Measurements from ENCODE around the gene PITX1. TPM values are rescaled to one million over a fixed set of nuclear protein-coding genes. Genes with fewer than 3 reads are reported as not detected.
"Not testable (repeated sequence)": the region's sequence is repeated elsewhere in the genome, so short reads cannot be mapped to it uniquely, and the experiment has no call there.

The PITX1 gene
- 60.2 and 66.1 TPM in 2 replicates for total RNA-seq (2014; rRNA removed; shearing (Covaris generic))

- DNase-seq (ENCODE audit: low spot score), result no peak
- in situ Hi-C loops (cut with HindIII; ENCODE audit: low sequenced_read_pairs), result no loop called here
Observed at GRCh38 chr5:135033901-135034235, at the start of gene PITX1. TSS of gene PITX1 (minus strand) at chr5:135034228. CDS start at chr5:135033881, 347 bp downstream.

GRCh38 chr5:135083334-135083733, 49.3 kb upstream of the PITX1 start:
- DNase-seq (ENCODE audit: low spot score); in situ Hi-C loops (cut with HindIII; ENCODE audit: low sequenced_read_pairs): not testable (repeated sequence)

GRCh38 chr5:135081240-135081639, 47.2 kb upstream of the PITX1 start:
- in situ Hi-C loops (cut with HindIII; ENCODE audit: low sequenced_read_pairs), result no loop called here
- DNase-seq (ENCODE audit: low spot score), result no peak

- DNase-seq (ENCODE audit: low spot score), result no peak
- in situ Hi-C loops (cut with HindIII; ENCODE audit: low sequenced_read_pairs), result no loop called here
Observed at GRCh38 chr5:135079760-135080159, 45.7 kb upstream of the PITX1 start.

GRCh38 chr5:135079099-135079681, 45.2 kb upstream of the PITX1 start:
- no peak for DNase-seq (ENCODE audit: low spot score)
- in situ Hi-C loops (cut with HindIII; ENCODE audit: low sequenced_read_pairs), result no loop called here

- in situ Hi-C loops (cut with HindIII; ENCODE audit: low sequenced_read_pairs), result no loop called here
- no peak for DNase-seq (ENCODE audit: low spot score)
Observed at GRCh38 chr5:135076801-135077200, 42.8 kb upstream of the PITX1 start.

- no peak for DNase-seq (ENCODE audit: low spot score)
- in situ Hi-C loops (cut with HindIII; ENCODE audit: low sequenced_read_pairs), result no loop called here
Observed at GRCh38 chr5:135076051-135076491, 42.0 kb upstream of the PITX1 start.

- in situ Hi-C loops (cut with HindIII; ENCODE audit: low sequenced_read_pairs), result no loop called here
- no peak for DNase-seq (ENCODE audit: low spot score)
Observed at GRCh38 chr5:135075621-135076020, 41.6 kb upstream of the PITX1 start.

GRCh38 chr5:135073761-135074345, 39.8 kb upstream of the PITX1 start:
- in situ Hi-C loops (cut with HindIII; ENCODE audit: low sequenced_read_pairs), result no loop called here

GRCh38 chr5:135072387-135073281, 38.6 kb upstream of the PITX1 start:
- DNase-seq (ENCODE audit: low spot score), result no peak

More at GRCh38 chr5:135073761-135074345, 39.8 kb upstream of the PITX1 start:
- no peak for DNase-seq (ENCODE audit: low spot score)

GRCh38 chr5:135071311-135071710, 37.3 kb upstream of the PITX1 start:
- in situ Hi-C loops (cut with HindIII; ENCODE audit: low sequenced_read_pairs), result no loop called here
- no peak for DNase-seq (ENCODE audit: low spot score)

More at GRCh38 chr5:135072387-135073281, 38.6 kb upstream of the PITX1 start:
- in situ Hi-C loops (cut with HindIII; ENCODE audit: low sequenced_read_pairs), result no loop called here

- in situ Hi-C loops (cut with HindIII; ENCODE audit: low sequenced_read_pairs), result no loop called here
- no peak for DNase-seq (ENCODE audit: low spot score)
Observed at GRCh38 chr5:135069895-135070657, 36.0 kb upstream of the PITX1 start.

GRCh38 chr5:135069016-135069770, 35.2 kb upstream of the PITX1 start:
- in situ Hi-C loops (cut with HindIII; ENCODE audit: low sequenced_read_pairs), result no loop called here
- DNase-seq (ENCODE audit: low spot score), result no peak

- DNase-seq (ENCODE audit: low spot score), result no peak
- in situ Hi-C loops (cut with HindIII; ENCODE audit: low sequenced_read_pairs), result no loop called here
Observed at GRCh38 chr5:135067587-135067986, 33.6 kb upstream of the PITX1 start.

- DNase-seq (ENCODE audit: low spot score), result no peak
- in situ Hi-C loops (cut with HindIII; ENCODE audit: low sequenced_read_pairs), result no loop called here
Observed at GRCh38 chr5:135066781-135067180, 32.8 kb upstream of the PITX1 start.

- DNase-seq (ENCODE audit: low spot score), result no peak
- in situ Hi-C loops (cut with HindIII; ENCODE audit: low sequenced_read_pairs), result no loop called here
Observed at GRCh38 chr5:135065306-135066265, 31.6 kb upstream of the PITX1 start.

- in situ Hi-C loops (cut with HindIII; ENCODE audit: low sequenced_read_pairs), result no loop called here
Observed at GRCh38 chr5:135064235-135064570, 30.2 kb upstream of the PITX1 start.

More at GRCh38 chr5:135064235-135064570, 30.2 kb upstream of the PITX1 start:
- no peak for DNase-seq (ENCODE audit: low spot score)
